Glomerular endothelial cell (primary cell): ENCODE measurements around the gene CADM4. TPM values are rescaled to one million over a fixed set of nuclear protein-coding genes. Genes with fewer than 3 reads are reported as not detected.
"Not testable (repeated sequence)": the region's sequence is repeated elsewhere in the genome, so short reads cannot be mapped to it uniquely, and the experiment has no call there.

Source experiments
- DNase-seq: peaks from one replicate; pipeline ENCODE4 v3.0.0-alpha.2; 2011; ENCODE audit warnings: low read depth, low spot score; ENCODE audit errors: extremely low read depth
- total RNA-seq: library from RNA; depleted of rRNA; stranded (reverse); fragments of >200 nt; gene quantifications from 2 replicates; pipeline ENCODE4 v1.2.3, GENCODE V29; 2015

The CADM4 gene
- total RNA-seq, 1 donor from 2014 or later, result 8.3 TPM

DNA sequence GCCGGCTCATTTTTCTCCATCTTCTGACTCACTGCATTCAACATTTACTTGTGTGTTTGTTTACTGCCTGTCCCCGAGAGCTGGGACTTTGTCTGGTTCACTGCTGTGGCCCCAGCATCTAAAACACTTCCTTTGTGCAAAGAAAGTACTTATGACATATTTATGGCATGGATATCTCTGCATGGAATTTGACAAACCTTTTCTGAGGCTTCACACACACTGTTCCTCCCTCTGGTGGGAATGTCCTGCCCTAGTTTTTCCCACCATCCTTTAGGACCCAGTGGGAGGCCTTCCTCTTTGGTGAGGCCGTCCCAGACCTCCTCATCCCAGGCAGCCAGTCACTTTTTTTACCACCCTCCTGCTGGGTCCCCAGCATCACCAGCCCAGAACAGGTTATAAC is 29.2 kb downstream of the CADM4 start:
- DNase-seq, result no peak

DNA sequence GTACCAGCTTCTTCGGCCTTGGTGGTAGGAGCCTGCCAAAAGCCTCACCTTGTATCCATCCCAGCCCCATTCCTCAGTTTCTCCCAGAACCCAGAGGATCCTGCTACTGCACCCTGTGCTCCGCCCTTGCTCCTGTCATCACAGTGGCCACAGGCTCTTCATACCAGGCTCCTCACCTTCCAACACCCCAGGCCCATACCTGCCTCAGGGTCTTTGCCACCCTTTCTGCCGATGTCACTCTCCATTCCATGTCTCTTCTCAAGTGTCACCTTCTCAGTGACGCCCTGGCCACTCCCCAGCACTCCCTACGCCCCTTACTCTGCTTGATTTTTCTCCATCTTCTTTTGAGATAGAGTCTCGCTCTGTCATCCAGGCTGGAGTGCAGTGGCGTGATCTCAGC is 29.8 kb downstream of the CADM4 start:
- no peak for DNase-seq

GRCh38 chr19:43607238-43608205 is 32.1 kb downstream of the CADM4 start:
- DNase-seq, result no peak

GRCh38 chr19:43606569-43607229 is 33.0 kb downstream of the CADM4 start:
- DNase-seq, result no peak

DNA sequence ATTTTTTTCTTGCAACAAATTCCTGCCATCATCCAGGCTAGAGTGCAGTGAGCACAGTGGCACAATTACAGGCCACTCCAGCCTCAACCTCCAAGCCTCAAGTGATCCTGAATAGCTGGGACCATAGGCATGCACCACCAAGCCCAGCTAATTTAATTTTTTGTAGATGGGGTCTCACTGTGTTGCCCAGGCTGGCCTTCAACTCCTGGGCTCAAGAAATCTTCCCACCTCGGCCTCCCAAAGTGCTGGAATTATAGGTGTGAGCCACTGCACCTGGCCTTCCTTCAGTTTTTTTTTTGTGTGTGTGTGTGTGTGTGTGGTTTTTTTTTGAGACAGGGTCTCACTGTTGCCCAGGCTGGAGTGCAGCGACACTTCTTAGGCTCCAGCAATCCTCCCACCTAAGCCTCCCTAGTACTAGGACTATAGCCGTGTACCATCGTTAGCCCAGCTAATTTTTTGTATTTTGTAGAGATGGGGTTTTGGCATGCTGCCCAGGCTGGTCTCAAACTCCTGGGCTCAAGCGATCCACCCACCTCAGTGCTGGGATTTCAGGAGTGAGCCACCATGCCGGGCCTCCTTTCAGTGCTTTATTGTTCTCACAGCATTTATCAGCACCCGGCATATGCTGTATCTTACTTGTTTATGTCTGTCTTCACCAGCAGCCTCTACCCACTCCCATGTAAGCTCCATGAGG is 33.6 kb downstream of the CADM4 start:
- no peak for DNase-seq

DNA sequence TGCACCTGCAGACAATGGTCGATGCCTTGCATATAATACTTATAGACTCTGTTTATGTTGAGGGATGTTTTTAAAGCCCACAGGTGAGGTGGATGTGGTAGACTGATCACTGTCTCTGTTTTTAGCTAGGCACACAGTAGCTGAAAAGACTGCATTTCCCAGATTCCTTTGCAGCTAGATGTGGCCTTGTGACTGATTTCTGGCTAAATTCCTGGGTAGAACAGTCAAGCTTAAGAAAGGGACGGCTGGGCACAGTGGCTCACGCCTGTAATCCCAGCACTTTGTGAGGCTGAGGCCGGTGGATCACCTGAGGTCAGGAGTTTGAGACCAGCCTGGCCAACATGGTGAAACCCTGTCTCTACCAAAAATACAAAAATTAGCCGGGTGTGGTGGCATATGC is 39.3 kb downstream of the CADM4 start:
- not testable (repeated sequence) for DNase-seq

DNA sequence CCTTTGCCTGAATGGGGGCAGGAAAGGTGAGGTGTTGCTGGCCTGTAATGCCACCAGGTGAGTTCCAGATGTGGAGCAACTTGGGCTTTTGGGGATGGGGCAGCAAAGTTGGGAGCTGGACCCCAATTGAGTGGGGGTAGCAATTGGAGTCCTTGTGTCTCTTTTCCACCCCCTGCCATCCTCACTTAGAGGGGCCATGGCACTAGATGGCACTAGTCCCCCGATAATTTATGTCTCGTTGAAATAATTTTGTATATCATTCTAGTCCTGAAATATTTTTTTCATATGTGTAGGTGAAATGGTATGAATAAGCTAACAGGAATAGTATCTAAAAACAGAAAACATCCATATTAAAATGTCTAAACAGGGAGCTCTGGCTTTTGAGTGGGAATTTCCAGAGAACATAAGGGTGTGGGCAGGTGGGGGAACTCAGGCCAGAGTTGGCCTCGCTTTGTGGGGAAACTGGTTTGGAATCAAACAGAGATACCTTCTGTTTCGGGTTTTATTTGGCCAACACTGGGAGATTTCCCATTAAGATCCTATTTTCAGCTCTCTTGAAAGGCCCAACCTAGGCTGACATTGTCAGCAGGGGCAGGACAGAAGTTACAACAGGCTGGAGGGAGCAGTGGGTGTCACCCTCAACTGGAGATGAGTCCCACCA is 39.9 kb downstream of the CADM4 start:
- no peak for DNase-seq

DNA sequence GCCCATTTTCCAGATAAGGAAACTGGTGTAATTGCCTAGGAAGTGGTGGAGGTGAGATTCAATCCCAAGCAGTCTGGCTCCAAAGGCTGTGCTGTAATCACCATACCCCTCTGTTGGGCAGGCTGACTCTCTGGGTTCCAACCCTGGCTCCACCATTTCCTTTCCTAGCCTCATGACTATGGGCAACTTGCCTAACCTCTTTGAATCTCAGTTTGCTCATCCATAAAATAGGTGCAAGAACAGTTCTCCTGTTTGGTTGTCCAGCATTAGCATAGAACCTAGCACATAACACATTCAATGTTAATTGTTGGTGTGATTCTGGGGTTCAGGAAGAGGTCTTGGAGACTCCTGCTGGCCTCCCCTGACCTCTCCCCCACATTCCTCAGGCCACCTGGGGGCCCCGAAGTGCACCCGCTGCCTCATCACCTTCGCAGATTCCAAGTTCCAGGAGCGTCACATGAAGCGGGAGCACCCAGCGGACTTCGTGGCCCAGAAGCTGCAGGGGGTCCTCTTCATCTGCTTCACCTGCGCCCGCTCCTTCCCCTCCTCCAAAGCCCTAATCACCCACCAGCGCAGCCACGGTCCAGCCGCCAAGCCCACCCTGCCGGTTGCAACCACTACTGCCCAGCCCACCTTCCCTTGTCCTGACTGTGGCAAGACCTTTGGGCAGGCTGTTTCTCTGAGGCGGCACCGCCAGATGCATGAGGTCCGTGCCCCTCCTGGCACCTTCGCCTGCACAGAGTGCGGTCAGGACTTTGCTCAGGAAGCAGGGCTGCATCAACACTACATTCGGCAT is 41.0 kb downstream of the CADM4 start:
- no peak for DNase-seq

DNA sequence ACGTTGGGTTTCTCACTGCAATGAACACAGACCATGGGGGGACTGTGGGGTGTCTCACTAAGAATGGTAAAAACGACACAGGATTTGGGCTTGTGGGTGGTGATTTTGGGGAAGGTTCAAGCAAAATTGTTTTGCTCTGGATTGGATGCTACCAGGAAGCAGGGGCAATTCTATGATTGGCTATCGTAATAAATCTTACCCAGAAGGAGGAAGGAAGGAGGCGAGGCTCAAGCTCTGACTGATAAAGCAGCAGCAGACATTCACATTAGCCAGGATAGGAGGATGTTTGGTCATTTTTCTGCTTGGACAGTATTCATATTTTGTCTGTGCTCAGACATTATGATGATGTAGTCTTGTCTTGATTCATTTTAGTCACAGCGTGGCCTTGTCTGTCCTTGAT is 41.8 kb downstream of the CADM4 start:
- DNase-seq, result no peak

DNA sequence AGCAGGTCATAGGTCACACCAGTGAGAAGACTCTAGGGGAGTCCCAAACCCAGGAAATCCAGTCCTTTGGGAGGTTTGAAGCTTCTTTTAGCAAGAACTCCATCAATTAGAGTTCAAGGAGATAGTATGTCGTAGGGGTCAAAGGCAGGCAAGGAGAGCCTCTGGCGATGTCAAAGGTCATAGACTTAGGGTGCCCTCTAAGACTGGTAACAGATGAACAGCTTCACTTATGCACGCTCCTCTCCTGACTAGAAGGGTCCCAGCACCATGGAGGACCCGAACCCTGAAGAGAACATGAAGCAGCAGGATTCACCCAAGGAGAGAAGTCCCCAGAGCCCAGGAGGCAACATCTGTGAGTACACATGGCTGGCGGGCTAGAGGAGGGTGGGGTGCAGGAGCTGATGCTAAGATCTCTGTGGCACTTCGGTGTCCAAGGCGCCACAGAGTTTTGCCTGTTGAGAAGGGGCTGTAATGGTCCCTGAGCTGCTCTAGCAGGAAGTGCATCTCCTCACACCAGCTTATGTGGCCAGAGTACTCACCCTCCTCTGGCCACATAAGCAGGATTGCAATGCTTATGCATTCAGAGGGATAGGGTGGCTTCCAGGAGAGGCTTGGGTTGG is 42.7 kb downstream of the CADM4 start:
- no peak for DNase-seq

- peak; percentile 97 for DNase-seq
Observed at GRCh38 chr19:43595999-43596841, 43.4 kb downstream of the CADM4 start, which contains the start of the genes IRGQ and ZNF576. Gene IRGQ, minus strand, starts transcription at chr19:43596134. Its CDS starts 796 bp downstream, at chr19:43595338. Gene ZNF576, plus strand, starts transcription at chr19:43596595. Its CDS starts 514 bp downstream, at chr19:43597109.

DNA sequence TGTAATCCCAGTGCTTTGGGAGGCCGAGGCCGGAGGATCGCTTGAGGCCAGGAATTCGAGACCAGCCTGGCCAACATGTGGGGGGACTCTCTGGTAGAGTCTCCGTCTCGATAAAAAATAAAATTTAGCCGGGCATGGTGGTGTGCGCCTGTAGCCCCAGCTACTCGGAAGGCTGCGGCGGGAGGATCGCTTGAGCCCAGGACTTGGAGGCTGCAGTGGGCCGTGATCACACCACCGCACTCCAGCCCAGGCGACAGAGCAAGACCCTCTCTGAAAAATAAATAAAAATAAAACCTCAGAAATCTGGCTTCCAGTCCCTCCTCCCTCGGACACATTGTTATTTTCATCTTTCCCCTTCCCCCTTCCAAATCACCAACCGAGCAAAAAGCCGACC is 44.0 kb downstream of the CADM4 start:
- DNase-seq, result no peak

DNA sequence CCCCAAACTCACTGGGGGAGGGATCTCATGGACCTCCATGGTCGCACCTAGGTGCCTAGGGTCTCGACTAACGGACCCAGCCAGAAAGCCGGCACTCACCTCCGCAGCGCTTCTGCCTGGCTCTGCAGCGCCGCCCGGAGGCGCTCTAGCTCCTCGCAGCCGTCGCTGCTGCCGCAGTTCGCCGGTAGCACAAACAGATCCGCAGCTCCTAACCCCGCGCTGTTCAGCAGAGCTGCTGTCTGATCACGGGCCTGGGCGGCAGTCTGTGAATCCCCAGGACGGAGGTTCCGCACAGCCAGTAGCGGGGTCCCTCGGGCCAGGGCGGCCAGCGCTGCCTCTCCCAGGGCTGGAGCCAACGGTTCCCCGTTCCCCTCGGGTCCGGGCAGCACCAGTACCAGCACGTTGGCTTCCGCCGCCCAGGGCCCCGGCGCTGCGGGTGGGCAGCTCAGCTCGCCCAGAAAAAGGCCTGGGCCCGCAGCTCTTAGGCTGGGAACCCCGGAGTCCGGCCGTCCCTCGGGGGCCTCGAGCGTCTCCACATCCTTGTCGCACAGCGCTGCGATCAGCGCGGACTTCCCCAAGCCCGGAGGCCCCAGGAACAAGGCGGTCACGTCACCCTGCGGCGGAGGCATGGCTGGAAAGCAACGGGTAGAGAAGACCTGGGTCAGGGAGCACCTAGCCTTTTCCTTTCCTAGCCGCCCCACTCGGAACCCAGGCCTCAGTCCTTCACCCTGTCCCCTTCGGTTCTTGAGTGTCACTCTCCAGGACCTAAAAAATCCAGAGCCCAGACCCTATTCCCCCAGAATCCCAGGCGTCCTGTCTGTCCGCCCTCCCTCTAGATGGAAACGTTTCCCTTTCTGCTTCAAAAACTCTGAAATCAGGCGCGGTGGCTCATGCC is 44.7 kb downstream of the CADM4 start:
- no peak for DNase-seq

GRCh38 chr19:43594081-43594697 is 45.5 kb downstream of the CADM4 start:
- DNase-seq, result no peak

DNA sequence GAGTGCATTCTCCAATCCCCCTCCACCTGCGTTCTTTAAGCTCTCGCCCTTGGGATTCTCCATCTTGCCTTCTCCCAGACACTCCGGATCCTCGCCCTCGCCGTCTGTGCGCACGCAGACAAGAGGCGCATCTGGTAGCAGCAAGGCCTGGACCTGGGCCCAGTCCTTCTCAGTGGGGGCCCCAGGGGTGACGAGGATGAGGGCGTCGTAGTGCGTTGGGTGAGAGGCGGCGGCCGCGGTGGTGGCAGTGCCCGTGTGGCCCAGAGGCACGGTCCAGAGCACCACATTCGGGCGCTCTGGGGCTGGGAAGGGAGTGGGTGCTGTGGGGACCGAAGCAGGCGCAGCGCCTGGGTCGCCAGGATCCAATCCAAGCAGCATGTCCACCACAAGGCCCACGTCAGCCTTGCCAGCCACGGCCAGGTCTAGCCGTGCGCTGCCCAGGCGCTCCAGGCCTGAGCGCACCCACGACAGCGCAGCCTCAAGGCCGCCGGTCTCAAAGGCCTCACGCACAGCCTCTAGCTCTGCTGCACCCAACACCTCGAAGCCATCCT is 46.8 kb downstream of the CADM4 start:
- no peak for DNase-seq

- DNase-seq, result no peak
Observed at GRCh38 chr19:43591904-43592772, 47.5 kb downstream of the CADM4 start.
